ENCODE data around the gene ALDH16A1. TPM values are rescaled to one million over a fixed set of nuclear protein-coding genes. Genes with fewer than 3 reads are reported as not detected.

Gene ALDH16A1
- total and polyA plus RNA-seq, 10 of the 15 experiments (the other 5 are each of a cell fraction or from before 2014, with no cell fraction given), result 1.7 to 49.3 (median 18.1) TPM

- TF ChIP-seq ZNF687 (IDR thresholded peaks at IDR 0.05), result 0 out of 2 replicates have a peak, but pooled peaks have one; percentile 4
- TF ChIP-seq NR2F1 (conservative IDR thresholded peaks at IDR 0.05), result no peak
- no peak for TF ChIP-seq MEF2A (IDR thresholded peaks at IDR 0.05; ENCODE audit: insufficient read depth, low read depth, low read length)
- TF ChIP-seq WRNIP1 (IDR thresholded peaks at IDR 0.05; ENCODE audit: borderline replicate concordance, low read depth, low read length), result 0 out of 2 replicates have a peak, but pooled peaks have one; percentile 46
- TF ChIP-seq NBN (IDR thresholded peaks at IDR 0.05), result 0 out of 2 replicates have a peak, but pooled peaks have one; percentile 3
Observed at GRCh38 chr19:49496574-49497008, 43.6 kb downstream of the ALDH16A1 start (continued).

- H3K9ac ChIP-seq (ENCODE audit: control insufficient read depth, insufficient read depth, low read length), result peak overlapping the region; percentile 100
- H3K4me1 ChIP-seq (ENCODE audit: control insufficient read depth, insufficient read depth, low read length), result peaks cover 35% of the 10 kb centered on the region
- intact Hi-C loops (cut with micrococcal nuclease; ENCODE audit: unreplicated experiment) (loop anchor here (2.0 kb wide), 3 partner anchors 144 to 180 kb away; partner anchors contain the start of genes PRMT1 and RRAS), in situ Hi-C loops (cut with MboI) (loop anchor here (5.0 kb wide), 1 partner anchor 170 kb away; the partner anchor contains the start of genes BCL2L12 and IRF3)
- H4K20me1 ChIP-seq (ENCODE audit: control insufficient read depth, insufficient read depth), result peaks cover 7% of the 10 kb centered on the region; the same call in 1 of the 2 replicates
- H3K27ac ChIP-seq (ENCODE audit: control insufficient read depth, insufficient read depth), result peak overlapping the region; percentile 85
- H3K36me3 ChIP-seq (ENCODE audit: control insufficient read depth in 2 of 2, insufficient read depth in 2 of 2, low read length in 1 of 2), result peaks cover 16 to 36% of the 10 kb centered on the region in 2 experiments
- ChIA-PET CTCF (no interaction called here), POLR2A (interaction anchor here (1.5 to 5.3 kb wide), 4 partner anchors 9 to 316 kb away, joined by 4 to 44 read pairs (median 8); partner anchors contain the start of genes ALDH16A1, FUZ, PIH1D1 and RPL13A), SMC1A (ENCODE audit: uncharacterized antibody, unreplicated experiment) (interaction anchor here (0.9 kb wide), 1 partner anchor 10 kb away, joined by 4 read pairs; the partner anchor contains the start of gene RPL13A), RAD21 (ENCODE audit: unreplicated experiment) (interaction anchor here (2.0 kb wide), 1 partner anchor 179 kb away, joined by 4 read pairs; no protein-coding TSS in a partner anchor)
- H3K9me3 ChIP-seq (replicated peaks; ENCODE audit: control insufficient read depth, insufficient read depth, low read length), result no peaks in the 10 kb centered on the region; the same call in 1 of the 3 replicates
- H2AFZ ChIP-seq (ENCODE audit: control insufficient read depth, low read depth, low read length), result no peak overlapping the region
- H3K4me2 ChIP-seq (ENCODE audit: control insufficient read depth, insufficient read depth), result peak overlapping the region; percentile 91
- no peak for DNase-seq (ENCODE audit: low read depth, low spot score)
- no TSS peak for BruUV-seq (replicated peaks)
- ATAC-seq, result peak; percentile 41
- peak; percentile 44 for FAIRE-seq
- peaks cover 30% of the 10 kb centered on the region for H3K79me2 ChIP-seq (ENCODE audit: control insufficient read depth, insufficient read depth, low read length)
- peak overlapping the region; percentile 79 for H3K4me3 ChIP-seq
- H3K27me3 ChIP-seq (replicated peaks in 1 of 2; ENCODE audit: control insufficient read depth in 2 of 2, insufficient read depth in 2 of 2, low read length in 1 of 2), result no peaks in the 10 kb centered on the region
- under 1% methylated on average over 21 of the region's 22 CpGs for WGBS (ENCODE audit: insufficient coverage, insufficient replicate concordance, low lambda C conversion rate, missing lambda C conversion rate)
- TF ChIP-seq SREBF2 (IDR thresholded peaks at IDR 0.05; ENCODE audit: low read length), result no peak
- no peak for TF ChIP-seq KLF5 (IDR thresholded peaks at IDR 0.05; ENCODE audit: partially characterized antibody)
- TF ChIP-seq MTA2 (IDR thresholded peaks at IDR 0.05; ENCODE audit: low read depth), result no peak
- no peak for TF ChIP-seq ETV6 (conservative IDR thresholded peaks at IDR 0.05 in 1 of 2, IDR thresholded peaks at IDR 0.05 in 1 of 2; ENCODE audit: borderline replicate concordance in 1 of 2, low read depth in 1 of 2)
- TF ChIP-seq IRF5 (IDR thresholded peaks at IDR 0.05; ENCODE audit: borderline replicate concordance), result no peak
- TF ChIP-seq PAX5 (IDR thresholded peaks at IDR 0.05; ENCODE audit: borderline replicate concordance, low read depth, low read length), result no peak
- TF ChIP-seq MEF2B (IDR thresholded peaks at IDR 0.05; ENCODE audit: partially characterized antibody, poor library complexity, severe bottlenecking), result no peak
- no peak for TF ChIP-seq EP300 (IDR thresholded peaks at IDR 0.05; ENCODE audit: borderline replicate concordance in 1 of 2, control insufficient read depth in 1 of 2, low read depth in 2 of 2, low read length in 2 of 2)
- peak; percentile 22; the same call in 1 of the 2 replicates for TF ChIP-seq NBN (IDR thresholded peaks at IDR 0.05)
- no peak for TF ChIP-seq TCF12 (IDR thresholded peaks at IDR 0.05; ENCODE audit: low read depth, low read length)
- TF ChIP-seq NFYA (IDR thresholded peaks at IDR 0.05; ENCODE audit: borderline replicate concordance, low read depth, low read length), result no peak
Observed at GRCh38 chr19:49497047-49497788, 44.2 kb downstream of the ALDH16A1 start.

Data from GM12878 (cell line).